ENCODE results near the gene RRP1.

- TF ChIP-seq CTCF (IDR thresholded peaks at IDR 0.05) (no peak), POLR2A (IDR thresholded peaks at IDR 0.05) (no peak), EP300 (IDR thresholded peaks at IDR 0.05) (no peak)
Observed at GRCh38 chr21:43768868-43769167, 20.6 kb upstream of the RRP1 start.

Measured in tibial nerve (tissue), 4 donors.